GM21529 (cell line): Measurements from ENCODE around the gene MYT1.

Experiments
- ATAC-seq: cut with Tn5 transposase; IDR thresholded peaks from one replicate; pipeline ENCODE4 v1.9.1; 2021; ENCODE audit not compliant: unreplicated experiment

The MYT1 gene

DNA sequence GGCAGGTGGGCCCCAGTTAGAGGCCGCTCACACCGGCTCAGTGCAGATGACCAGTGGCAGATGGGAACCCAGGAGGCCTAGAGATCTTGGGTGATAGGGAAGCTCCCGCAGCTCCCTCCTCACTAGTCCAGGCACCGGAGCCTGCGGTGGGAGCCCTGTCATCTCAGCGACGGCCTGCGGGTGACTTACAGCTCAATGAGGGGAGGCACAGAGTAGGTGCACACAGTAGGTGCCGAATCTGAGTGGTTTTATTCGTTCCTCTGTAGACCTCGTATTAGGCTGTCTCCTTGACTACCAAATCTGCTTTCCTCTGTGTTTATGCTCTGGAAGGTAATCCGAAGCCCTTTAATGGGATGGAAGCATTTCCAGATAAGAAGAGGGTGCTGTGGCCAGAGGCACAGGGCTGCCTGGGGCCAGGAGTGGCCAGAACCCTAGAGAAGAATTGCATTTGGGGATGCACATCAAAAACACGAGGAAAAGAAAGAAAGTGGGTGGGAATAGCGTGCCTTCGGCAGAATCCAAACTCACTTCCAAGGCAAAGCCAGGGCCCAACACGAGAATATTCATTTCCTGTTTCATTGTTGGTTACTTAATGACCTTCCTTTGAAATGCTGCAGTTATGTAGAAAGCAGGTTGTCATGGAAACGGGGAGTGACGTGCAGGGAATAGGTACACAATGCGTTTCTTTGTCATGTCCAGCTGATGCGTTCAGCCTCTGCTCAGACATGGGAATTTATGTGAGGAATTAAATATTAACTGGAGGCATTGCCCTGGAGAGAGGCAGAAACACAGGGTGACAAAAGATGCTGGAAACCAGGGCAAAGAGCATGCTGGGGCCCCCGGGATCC lies 24.7 kb downstream of the MYT1 start:
- no peak for ATAC-seq

DNA sequence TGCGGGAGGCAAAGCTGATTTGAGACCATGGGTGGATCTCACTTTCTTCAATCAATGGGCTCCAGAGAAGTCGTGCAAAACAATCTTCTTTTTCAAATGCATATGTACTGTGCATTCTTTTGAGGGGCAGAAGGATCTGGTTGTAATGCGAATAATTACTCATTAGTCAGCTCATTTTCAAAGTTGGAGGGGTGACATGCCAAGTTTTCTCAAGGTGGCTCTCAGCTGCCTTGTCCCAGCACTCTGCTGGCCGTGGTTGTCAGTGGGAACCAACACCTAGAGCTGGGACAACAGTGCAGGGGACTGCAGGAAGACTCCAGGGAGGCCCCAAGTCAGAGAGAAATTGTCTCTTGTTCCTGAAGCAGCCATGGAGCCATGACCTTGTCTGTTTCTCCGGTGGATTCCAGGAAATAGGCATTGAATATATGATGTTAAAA lies 25.3 kb downstream of the MYT1 start:
- ATAC-seq, result no peak

DNA sequence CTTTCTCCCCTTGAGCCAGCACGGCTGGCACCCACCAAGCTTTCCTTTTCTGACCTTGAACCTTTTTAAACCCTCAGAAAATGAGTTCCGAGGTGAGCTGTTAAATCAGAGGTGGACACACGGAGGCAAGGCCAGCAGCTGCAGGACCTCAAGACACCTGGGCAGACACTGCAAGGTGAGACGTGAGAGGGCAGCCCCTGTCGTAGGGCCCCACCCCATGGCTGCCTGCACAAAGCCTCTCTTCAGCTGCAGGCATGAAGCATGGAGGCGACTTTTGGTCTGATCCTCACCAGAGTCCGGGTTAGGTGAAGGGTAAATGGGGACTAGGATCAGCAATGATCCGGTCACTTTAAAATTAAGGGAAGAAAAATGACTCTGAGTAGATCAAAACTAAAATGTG lies 25.7 kb downstream of the MYT1 start:
- no peak for ATAC-seq

DNA sequence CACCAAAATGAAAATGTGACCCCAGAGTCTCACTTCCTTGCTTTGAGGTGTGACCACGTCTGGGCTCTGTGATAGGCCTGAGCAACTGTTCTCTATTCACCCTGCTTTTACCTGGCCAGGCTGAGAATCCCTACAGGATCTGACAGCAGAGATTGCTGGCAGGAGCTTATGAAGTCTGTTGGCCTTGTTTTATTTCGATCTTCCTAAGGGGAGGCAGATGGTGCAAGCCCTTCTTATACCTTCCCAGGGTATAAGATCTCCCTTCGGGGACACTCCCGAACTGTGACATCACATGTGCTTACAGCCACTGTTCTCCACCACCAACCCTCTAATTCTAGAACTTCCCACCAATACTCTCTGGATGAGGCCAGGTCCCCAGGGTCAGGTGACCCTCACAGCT lies 26.8 kb downstream of the MYT1 start:
- ATAC-seq, result no peak

DNA sequence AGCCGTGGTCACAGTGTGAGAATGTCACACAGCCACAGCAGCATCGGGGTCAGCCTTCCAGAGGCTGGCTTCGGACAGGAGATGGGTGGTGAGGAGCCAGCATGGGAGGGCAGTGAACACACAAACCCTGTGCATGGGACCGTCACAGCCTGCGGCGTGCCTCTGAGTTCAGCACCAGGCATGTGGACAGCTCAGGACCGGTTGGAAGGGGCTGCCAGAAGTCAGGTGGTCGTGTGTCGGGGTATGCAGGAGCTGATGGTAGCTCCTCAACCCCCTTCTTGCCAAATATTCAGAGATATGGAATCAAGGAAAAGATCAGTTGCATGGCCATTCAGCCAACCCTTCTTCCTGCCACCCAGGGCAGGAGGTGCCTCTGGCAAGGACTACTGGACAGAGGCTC lies 28.2 kb downstream of the MYT1 start:
- no peak for ATAC-seq

DNA sequence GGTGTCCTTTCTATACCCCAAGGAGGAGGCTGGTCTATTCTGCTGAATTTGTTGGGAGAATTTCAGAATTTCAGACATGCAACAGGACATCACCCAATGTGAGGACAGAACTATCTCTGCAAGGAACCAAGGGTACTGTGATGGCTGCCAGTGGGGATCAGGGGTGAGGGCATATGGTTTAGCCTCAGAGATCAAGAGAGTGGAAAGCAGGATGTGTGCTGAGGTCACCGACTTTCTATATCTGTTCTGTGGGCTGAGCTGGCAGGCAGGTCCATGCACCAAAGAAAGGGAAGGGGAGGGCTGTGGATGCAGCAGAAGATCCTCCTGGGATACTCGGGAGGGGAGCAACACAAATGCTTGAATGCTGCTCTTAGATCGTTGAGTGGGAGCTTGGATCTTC lies 28.8 kb downstream of the MYT1 start:
- ATAC-seq, result no peak

DNA sequence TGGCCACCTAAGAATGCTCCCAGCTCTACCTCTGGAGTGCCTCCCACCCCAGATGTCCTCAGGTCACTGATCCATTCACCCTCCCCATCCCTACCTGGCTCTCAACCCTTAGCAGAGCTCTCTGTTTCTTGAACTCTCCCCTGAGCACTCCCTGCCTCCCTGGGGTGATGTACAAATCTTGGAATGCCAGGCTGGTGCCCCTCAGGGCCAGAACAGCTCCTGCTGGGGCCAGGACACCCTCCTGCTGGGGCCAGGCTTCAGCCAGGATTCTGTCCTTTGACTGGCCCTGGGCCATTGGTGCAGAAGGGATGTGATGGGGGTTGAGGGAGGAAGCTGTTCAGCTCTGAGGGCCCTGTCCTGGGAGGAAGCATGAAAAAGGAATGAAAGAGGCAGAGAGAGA lies 30.0 kb downstream of the MYT1 start:
- no peak for ATAC-seq

DNA sequence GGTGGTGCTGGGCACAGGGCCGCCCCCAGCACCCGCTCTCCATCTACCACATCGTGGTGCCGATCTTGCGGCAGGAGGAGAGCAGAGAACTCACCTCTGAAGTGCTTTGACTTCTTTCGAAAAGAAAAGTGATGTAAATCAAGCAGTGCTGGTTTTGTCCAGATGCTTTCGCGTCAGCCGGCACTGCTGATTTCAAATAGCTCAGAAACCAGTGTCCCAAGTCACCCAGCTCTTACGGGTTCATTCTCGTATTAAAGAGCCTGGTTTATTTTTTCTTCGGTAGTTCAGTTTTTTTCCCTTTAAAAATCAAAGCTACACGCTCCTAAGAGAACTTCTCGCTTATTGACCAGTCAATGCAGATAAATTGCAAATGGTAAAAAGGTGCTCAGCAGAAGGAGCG lies 32.1 kb downstream of the MYT1 start:
- no peak for ATAC-seq

DNA sequence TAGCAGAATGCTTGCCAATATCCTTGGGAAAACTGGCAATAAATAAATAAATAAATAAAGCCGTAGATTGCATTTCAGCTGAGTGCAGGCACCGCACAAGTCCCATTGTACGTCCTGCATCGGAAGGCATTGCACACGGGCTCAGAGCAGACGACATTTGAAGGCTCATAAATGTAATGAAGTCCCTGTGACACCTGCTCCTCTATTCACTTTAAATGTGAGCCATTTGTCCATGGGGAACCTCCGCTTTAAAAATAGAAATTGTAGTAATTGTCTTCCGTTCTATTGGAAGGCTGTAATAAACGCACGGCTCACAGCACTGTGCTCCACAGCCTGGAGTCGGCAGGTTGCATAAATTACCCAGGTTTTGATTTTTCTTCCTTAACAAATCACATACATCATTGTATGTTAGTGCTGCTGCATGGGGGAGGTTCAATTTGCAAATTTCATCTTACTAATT lies 32.6 kb downstream of the MYT1 start:
- ATAC-seq, result no peak

DNA sequence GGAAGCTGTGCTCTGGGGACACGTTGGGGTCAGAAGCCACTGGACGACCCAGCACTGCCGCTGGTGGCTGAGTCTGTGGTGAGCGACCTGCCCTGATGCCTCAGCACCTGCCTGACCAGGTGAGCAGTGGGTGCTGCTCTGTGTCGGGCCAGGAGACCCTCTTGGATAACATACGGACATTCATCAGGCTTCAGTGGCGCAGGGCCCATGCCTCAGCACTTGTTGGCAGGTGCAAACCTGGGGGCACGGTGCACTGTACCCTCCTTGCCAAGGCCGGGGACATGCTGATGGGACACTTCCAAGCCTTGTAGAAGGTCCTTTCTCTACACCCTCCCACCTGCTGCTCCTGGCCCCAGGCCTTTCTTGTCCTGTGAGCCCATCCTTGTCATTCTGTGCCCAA lies 34.1 kb downstream of the MYT1 start:
- no peak for ATAC-seq

DNA sequence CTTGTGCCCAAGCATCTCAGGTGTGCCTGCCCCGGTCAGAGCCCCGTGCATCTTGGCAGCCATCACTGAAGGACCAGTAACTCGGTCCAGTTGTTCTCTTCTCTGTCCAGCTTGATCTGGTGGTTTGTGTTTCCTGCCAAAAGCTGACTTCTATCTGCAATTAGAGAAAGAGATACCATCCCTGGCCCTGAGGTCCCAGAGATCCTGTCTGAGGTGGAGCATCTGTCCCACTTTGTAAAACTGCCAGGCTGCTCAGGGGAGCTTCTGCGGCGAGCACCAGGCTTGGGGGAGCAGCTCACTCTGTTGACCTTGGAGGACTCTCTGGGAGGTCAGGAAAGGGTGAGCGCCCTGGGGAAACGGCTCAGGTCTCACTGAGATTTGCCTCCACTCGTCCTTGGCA lies 35.1 kb downstream of the MYT1 start:
- no peak for ATAC-seq

DNA sequence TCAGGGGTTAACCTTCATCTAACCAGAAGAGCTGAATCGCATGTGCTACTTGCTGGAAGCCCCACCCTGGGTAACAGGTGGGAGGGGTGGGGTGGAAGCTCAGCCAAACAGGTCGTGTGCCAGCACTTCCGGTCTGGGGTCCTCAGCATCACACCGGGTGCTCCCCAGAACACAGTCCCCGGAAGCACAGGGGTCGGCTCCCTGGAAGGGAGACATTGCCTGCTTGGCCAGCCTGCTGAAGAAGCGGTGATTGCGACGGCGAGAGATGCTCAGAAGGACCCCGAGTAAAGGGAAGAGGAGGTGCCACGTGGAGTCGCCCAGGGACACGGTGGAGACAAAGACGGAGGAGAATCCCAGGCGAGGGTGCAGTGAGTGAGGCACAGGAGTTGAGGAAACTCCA lies 36.5 kb downstream of the MYT1 start:
- no peak for ATAC-seq

DNA sequence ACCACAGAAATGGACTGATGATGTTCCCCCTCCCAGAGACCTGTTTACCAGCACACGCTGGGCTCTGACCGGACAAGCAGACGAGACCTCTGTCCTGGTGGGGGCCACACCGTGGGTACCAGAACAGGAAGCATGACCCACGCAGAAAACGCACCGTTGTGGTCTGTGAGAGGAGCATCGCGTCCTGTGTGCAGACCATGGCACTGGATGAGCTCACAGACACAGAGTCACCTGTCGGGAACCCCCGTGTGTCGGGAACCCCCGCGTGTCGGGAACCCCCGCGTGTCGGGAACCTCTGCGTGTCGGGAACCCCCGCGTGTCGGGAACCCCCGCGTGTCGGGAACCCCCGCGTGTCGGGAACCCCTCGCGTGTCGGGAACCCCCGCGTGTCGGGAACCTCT lies 37.4 kb downstream of the MYT1 start:
- ATAC-seq, result no peak

DNA sequence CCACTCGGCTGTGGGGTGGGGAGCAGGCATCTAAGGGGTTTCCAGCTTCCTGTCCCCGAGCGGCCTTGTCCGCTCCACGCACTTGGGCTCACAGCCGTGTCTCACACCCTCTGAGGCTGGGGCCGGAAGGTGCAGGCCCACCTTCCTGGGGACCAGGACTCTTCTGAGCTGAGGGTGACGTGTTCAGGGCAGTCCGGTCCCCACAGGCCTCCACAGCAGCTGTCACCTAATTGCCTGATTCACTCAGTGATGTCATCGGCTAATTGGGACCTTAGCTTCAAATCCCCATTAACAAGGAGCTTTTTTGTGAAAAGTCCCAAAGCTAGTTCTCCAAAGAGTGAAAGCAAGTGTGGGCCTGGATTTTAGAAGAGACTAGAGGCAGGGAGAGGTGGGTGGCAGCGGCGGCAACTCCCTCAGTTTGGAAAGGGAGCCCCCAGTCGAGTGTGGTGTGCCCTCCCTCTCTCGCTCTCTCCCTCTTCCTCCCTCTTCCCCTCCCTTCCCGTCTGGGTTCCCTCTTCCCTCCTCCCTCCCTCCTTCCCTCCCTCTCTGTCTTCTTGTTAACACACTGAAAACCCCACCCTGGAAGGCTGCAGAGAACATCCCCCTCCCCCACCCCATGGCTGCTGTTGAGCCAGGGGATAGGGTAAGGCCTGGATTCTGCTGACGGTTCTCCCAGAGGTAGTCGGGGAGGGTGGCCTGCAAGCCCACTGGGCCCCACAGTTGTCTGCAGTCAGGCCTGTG lies 39.0 kb downstream of the MYT1 start:
- no peak for ATAC-seq

DNA sequence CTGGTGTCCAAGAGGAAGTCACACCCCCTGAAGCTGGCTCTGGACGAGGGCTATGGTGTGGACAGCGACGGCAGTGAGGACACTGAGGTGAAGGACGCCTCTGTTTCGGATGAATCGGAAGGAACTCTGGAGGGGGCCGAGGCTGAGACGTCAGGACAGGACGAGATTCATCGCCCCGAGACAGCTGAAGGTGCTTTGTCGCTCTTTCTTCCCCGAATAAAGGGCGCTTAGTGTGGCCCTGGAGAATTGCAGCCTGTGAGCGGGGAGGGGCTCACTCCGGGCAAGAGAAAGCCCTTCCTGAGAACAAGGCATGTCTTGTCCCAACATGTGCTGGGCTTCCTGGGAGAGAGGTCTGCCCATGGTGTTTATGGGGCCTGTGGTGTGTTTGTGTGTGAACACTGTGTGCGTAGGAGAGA lies 41.4 kb downstream of the MYT1 start:
- ATAC-seq, result no peak

DNA sequence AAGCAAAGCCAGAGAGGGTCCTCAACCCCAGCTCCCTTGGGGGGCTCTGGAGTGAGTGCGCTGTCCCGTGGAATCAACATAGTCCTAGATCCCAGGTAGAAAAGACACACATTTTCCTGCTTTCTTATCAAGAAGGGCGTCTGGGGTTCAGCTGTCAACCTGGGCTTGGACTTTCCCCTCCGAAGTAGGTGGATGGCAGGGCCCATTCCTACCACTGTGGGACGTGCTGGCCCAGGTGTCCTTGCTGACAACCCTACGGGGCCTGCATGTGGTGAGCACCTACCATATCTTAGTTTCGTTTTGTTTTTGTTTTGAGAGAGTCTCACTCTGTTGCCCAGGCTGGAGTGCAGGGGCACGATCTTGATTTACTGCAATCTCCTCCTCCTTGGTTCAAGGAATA lies 42.4 kb downstream of the MYT1 start:
- ATAC-seq, result no peak

DNA sequence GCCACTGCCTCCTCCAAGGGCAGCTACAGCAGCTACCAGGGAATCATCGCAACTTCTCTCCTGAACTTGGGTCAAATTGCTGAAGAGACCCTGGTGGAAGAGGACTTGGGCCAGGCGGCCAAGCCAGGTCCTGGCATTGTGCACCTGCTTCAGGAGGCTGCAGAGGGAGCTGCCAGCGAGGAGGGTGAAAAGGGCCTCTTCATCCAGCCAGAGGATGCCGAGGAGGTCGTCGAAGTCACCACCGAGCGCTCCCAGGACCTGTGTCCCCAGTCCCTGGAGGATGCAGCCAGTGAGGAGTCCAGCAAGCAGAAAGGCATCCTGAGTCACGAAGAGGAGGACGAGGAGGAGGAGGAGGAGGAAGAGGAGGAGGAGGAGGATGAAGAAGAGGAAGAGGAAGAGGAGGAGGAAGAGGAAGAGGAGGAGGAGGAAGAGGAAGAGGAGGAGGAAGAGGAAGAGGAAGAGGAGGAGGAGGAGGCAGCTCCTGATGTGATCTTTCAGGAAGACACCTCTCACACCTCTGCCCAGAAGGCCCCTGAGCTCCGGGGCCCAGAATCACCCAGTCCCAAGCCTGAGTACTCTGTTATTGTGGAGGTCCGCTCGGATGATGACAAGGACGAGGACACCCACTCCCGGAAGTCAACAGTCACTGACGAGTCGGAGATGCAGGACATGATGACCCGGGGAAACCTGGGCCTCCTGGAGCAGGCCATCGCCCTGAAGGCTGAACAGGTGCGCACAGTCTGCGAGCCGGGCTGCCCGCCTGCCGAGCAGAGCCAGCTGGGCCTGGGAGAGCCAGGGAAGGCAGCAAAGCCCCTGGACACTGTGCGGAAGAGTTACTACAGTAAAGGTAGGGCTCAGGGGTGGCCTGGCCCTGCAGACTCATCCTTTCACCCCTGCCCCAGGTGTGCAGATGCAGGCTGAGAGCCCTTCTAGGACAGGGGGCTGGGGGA lies 43.7 kb downstream of the MYT1 start:
- ATAC-seq, result no peak

DNA sequence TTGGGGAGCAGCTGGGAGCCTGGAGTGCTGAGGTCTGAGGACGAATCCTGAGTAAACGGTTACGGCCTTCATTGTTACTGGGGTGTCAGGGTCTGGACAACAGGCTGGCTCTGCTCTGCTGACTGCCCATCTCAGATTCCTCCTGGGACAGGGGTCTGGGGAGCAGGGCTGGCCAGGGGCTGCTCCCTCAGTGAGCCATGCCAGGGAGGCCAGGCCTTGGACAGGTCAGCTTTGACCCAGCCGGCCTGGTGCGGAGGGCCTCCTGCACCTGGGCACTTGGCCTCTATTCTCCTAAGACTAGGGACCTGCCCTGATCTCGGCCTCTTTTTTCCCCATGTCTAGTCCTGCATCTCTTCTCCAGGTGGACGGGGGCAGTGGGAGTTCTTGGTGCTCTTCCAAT lies 44.9 kb downstream of the MYT1 start:
- no peak for ATAC-seq

DNA sequence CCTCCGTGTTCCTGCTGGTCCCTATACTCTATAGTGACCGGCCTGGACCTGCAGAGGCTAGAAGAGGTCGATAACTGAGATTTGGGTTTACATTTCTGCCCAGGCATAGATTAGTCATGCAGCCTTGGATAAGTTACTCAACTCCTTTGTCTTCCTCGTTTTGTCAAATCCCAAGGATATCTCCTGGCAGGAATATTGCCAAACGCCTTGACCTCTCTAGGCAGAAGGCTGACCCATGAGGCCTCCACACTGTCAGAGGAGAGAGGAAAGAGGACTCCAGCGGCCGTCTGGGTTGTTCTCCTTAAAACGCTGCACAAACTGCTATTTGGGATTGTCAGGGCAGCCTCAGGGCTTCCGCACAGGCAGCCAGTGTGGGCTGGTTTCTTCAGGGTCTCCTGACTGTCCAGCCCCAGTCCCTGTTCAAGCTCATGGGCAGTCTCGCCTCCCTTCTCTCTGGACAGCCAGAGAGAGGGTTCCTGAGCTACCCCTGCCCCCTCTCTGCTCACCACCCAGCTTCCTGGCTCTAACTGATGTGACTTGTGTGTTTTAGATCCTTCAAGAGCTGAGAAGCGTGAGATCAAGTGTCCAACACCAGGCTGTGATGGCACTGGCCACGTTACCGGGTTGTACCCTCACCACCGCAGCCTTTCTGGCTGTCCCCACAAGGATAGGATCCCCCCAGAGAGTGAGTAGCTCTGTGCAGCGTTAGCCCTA lies 46.6 kb downstream of the MYT1 start:
- ATAC-seq, result no peak

DNA sequence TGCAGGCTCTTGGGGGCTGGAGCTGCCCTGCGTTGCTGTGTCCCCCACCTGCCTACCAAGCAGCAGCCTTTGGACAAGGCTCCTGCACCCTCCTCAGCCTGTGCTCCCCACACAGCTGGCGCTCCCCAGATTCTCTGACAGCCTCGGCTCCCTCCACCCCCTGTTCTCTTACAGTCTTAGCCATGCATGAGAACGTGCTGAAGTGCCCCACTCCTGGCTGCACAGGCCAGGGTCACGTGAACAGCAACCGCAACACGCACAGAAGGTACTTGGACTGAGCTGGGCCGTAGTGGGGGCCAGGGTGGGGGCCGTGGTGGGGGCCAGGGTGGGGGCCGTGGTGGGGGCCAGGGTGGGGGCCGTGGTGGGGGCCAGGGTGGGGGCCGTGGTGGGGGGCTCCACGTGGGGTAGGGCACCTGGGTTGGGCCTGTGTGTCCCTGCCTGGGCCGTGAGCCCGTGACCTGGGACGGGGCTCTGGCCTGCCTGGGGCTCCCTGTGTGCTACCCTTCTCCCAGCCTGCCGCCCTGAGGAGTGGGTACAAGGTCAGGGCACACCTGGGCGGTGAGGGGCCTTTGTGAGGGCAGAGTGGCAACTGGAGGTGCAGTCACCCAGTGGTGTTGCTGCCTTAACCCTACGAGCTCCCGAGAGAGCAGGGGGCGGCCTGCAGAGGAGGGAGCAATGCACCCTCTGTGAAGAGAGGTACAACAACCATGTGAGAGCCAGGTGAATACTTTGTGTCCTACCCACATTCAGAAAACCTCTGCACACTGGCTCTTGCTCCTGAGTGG lies 47.8 kb downstream of the MYT1 start:
- ATAC-seq, result no peak
